ENCODE data around the gene TUSC7. TPM values are rescaled to one million over a fixed set of nuclear protein-coding genes. Genes with fewer than 3 reads are reported as not detected.

The TUSC7 gene
- total and polyA plus RNA-seq, 2 of the 8 experiments (the other 6 are each of a cell fraction or from before 2014, with no cell fraction given) = not detected

GRCh38 chr3:116757315-116757714 is 47.7 kb downstream of the TUSC7 start:
- 84% methylated on average over 2 of the region's 2 CpGs; no CpG with 5 or more reads in 1 of the 2 experiments for WGBS, 2 experiments (ENCODE audit: extremely low coverage in 1 of 2, insufficient coverage in 1 of 2, insufficient read length in 1 of 2, insufficient replicate concordance in 2 of 2, low coverage in 1 of 2, low lambda C conversion rate in 2 of 2, missing lambda C conversion rate in 1 of 2)
- H2BK15ac ChIP-seq (ENCODE audit: low read length) = no peak overlapping the region
- no peaks in the 10 kb centered on the region for H4K20me1 ChIP-seq (replicated peaks in 1 of 2; ENCODE audit: control insufficient read depth in 1 of 2, insufficient read depth in 2 of 2, low read length in 2 of 2)
- H3K79me1 ChIP-seq (ENCODE audit: low read depth, low read length) = no peaks in the 10 kb centered on the region
- H3K23me2 ChIP-seq (ENCODE audit: low read depth, low read length) = no peaks in the 10 kb centered on the region
- no peak overlapping the region for H3K14ac ChIP-seq (ENCODE audit: insufficient read length)
- no peaks in the 10 kb centered on the region for H3K36me3 ChIP-seq (ENCODE audit: control insufficient read depth in 2 of 4, insufficient read depth in 4 of 4, low read length in 3 of 4)
- H3K4me3 ChIP-seq (ENCODE audit: extremely low read depth in 1 of 4, insufficient read depth in 2 of 4, low read depth in 3 of 4, low read length in 4 of 4) = no peak overlapping the region
- H3K18ac ChIP-seq (ENCODE audit: extremely low read depth, low read length) = no peak overlapping the region
- no peak overlapping the region for H3K23ac ChIP-seq (ENCODE audit: insufficient read length)
- POLR2A ChIA-PET (ENCODE audit: partially characterized antibody) = no interaction called here
- DNase-seq (ENCODE audit: low read depth in 1 of 2, low spot score in 2 of 2) = no peak
- no peak for FAIRE-seq
- H4K5ac ChIP-seq (ENCODE audit: insufficient read length, low read depth, low read length) = no peak overlapping the region
- no peak overlapping the region for H3K4me2 ChIP-seq (ENCODE audit: insufficient read depth in 1 of 2, low read depth in 2 of 2, low read length in 2 of 2)
- H2BK120ac ChIP-seq (replicated peaks; ENCODE audit: low read depth, low read length) = no peak overlapping the region
- H3K79me2 ChIP-seq (ENCODE audit: control insufficient read depth in 1 of 2, insufficient read depth in 2 of 2, low read length in 2 of 2) = no peaks in the 10 kb centered on the region
- H2AFZ ChIP-seq (ENCODE audit: low read length) = no peak overlapping the region
- H3K9me3 ChIP-seq (ENCODE audit: insufficient read depth in 2 of 2, low read depth in 1 of 2, low read length in 1 of 2) = no peaks in the 10 kb centered on the region
- H3K27me3 ChIP-seq (replicated peaks in 1 of 4; ENCODE audit: control insufficient read depth in 3 of 4, extremely low read depth in 1 of 4, insufficient read depth in 3 of 4, low read length in 3 of 4) = no peaks in the 10 kb centered on the region
- H4K91ac ChIP-seq (replicated peaks; ENCODE audit: insufficient read length, low read length) = no peak overlapping the region
- H3K27ac ChIP-seq (ENCODE audit: low read depth, low read length) = no peak overlapping the region
- no peak overlapping the region for H2BK5ac ChIP-seq (ENCODE audit: low read depth, low read length)
- no peak overlapping the region for H3K56ac ChIP-seq (replicated peaks; ENCODE audit: insufficient read length, low read depth, low read length)
- H3K4me1 ChIP-seq (replicated peaks in 1 of 4; ENCODE audit: control insufficient read depth in 3 of 4, insufficient read depth in 4 of 4, low read length in 3 of 4) = peaks cover 0 to 2% (median 0%) of the 10 kb centered on the region in 4 experiments; a peak in 2 of 7 replicates
- H2BK12ac ChIP-seq (ENCODE audit: low read depth, low read length) = no peak overlapping the region
- TF ChIP-seq EP300 (IDR thresholded peaks at IDR 0.05; ENCODE audit: borderline replicate concordance in 1 of 2, low read depth in 2 of 2, low read length in 2 of 2) = no peak
- no peak for TF ChIP-seq CBX5 (IDR thresholded peaks at IDR 0.05; ENCODE audit: low read depth, low read length)
- CTCF ChIA-PET (ENCODE audit: partially characterized antibody) = interaction anchor here (0.7 to 2.8 kb wide), 13 partner anchors 7 to 908 kb away, joined by 3 to 16 read pairs (median 4); no protein-coding TSS in a partner anchor
- no peak overlapping the region for H2AK5ac ChIP-seq (ENCODE audit: low read depth, low read length)
- H2BK20ac ChIP-seq (ENCODE audit: low read length) = no peak overlapping the region
- H3K9ac ChIP-seq (replicated peaks in 1 of 4; ENCODE audit: extremely low read depth in 1 of 4, low read depth in 3 of 4, low read length in 3 of 4) = no peak overlapping the region
- no peak overlapping the region for H3K4ac ChIP-seq (replicated peaks; ENCODE audit: insufficient read length, low read depth, low read length)
- H4K8ac ChIP-seq (ENCODE audit: extremely low read depth, insufficient read depth, low read length) = no peak overlapping the region
